Subcutaneous abdominal adipose tissue (tissue), 5 donors: Measurements from ENCODE around the gene GYS2.

ENCODE experiments used
- H3K27ac ChIP-seq: one replicate; pipeline ENCODE4 v1.7.0; 2013; ENCODE audit warnings: low read depth, mild to moderate bottlenecking, inconsistent platforms, low read length, moderate library complexity
- H3K27me3 ChIP-seq, 5 donors: one replicate each; pipeline ENCODE4 v1.7.0; 2013; ENCODE audit warnings: low read length in 5 of 5, inconsistent platforms in 1 of 5; ENCODE audit not compliant: control insufficient read depth in 5 of 5, insufficient read depth in 4 of 5
- H3K36me3 ChIP-seq, 5 donors: one replicate each; pipeline ENCODE4 v1.7.0; 2013; ENCODE audit warnings: low read length in 5 of 5; ENCODE audit not compliant: control insufficient read depth in 5 of 5, insufficient read depth in 5 of 5
- H3K4me1 ChIP-seq, 5 donors: one replicate each; pipeline ENCODE4 v1.7.0; 2013; ENCODE audit warnings: low read length in 5 of 5, mild to moderate bottlenecking in 3 of 5, moderate library complexity in 1 of 5; ENCODE audit not compliant: control insufficient read depth in 5 of 5, insufficient read depth in 5 of 5
- H3K4me3 ChIP-seq, 5 donors: one replicate each; pipeline ENCODE4 v1.7.0; 2013; ENCODE audit warnings: low read length in 5 of 5, low read depth in 1 of 5
- H3K9ac ChIP-seq, 5 donors: one replicate each; pipeline ENCODE4 v1.7.0; 2013; ENCODE audit warnings: low read length in 5 of 5, mild to moderate bottlenecking in 4 of 5, moderate library complexity in 3 of 5
- H3K9me3 ChIP-seq, 5 donors: one replicate each; pipeline ENCODE4 v1.7.0; 2013; ENCODE audit warnings: low read length in 5 of 5; ENCODE audit not compliant: control insufficient read depth in 5 of 5
- donor health status: healthy.
- donor health status: healthy.
- donor health status: healthy.
- donor health status: healthy.
- donor health status: healthy.

The GYS2 gene

DNA sequence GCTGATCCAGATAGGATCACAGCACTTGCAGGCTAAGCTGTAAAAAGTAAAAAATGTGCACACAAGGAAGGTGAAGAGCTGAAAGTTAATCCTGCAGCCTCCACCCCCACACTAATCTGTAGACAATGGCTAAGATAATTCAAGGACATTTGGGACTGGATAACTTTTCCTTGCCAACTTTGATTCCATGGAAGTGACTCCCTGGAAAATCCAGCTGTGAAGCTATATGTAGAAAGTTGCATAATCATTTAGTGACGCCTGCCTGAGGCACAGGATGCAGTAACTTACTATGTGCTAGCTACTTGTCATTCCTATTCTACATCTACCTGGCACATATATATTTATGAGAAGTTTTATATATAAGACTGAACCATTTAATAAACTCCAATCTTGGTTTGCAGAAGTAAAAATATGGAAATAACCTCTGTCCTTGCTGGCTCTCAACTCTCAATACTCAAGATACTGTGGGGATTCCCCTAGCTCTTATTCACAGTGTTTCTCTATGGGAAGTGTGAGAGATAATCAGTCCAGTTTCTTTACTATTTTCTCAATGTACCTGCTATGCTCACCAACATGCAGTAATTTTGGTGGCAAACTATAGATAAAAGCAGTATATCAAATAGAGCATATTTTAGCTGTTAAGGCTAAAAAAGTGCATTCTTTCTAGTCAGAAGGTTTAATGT, 38.2 kb upstream of the GYS2 start:
- peaks cover 19 to 66% (median 48%) of the 10 kb centered on the region in 5 donors for H3K36me3 ChIP-seq
- H3K9ac ChIP-seq, result peak overlapping the region in 4 of 5 donors; percentile 47 to 68 (median 65)
- H3K4me1 ChIP-seq, result peaks cover 3 to 42% (median 24%) of the 10 kb centered on the region in 5 donors

DNA sequence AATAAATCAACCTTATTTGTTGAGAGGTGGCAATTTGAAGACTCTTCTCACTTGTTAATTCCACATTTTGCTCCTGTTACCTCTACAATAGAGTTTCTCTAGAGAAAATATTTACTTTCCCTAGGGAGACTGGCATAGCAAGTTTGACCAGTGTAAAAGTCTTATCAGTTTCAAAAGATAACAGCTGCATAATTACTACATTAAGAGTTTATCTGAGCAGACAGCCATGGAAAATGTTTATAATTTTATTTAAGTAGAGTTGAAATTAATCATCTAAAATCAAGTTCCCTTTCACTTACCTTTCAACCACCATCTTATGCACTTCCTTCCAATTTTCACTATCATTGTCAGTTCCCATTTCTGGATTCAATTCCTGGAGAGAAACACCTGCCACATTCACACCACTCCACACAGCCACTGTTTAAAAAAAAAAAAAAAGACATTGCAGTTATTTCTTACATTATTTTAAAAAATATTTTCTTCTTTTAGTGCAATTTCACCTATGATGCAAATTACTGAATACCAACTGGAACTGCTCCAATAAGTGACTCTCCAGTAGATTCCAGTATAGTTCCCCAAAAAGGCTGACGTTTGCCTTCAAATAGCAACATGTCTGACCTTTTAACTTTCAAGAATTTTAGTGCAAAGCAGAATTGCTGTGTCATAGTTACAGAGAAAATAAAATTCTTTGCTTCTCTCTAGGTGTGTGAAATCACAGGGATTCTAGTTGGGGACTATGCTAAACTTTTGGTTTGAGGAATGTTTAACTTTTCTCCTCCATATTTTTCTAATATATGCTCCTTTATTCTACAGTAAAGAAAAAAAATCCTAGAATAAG, 33.6 kb upstream of the GYS2 start:
- Histone ChIP-seq H3K4me1 (peaks cover 3 to 34% (median 15%) of the 10 kb centered on the region in 5 donors), H3K27ac (peak overlapping the region; percentile 89), H3K36me3 (peaks cover 27 to 66% (median 55%) of the 10 kb centered on the region in 5 donors)

More for the DNA sequence above, 38.2 kb upstream of the GYS2 start:
- Histone ChIP-seq H3K27ac (peak overlapping the region; percentile 89), H3K9me3 (no peaks in the 10 kb centered on the region), H3K27me3 (no peaks in the 10 kb centered on the region), H3K4me3 (no peak overlapping the region)

DNA sequence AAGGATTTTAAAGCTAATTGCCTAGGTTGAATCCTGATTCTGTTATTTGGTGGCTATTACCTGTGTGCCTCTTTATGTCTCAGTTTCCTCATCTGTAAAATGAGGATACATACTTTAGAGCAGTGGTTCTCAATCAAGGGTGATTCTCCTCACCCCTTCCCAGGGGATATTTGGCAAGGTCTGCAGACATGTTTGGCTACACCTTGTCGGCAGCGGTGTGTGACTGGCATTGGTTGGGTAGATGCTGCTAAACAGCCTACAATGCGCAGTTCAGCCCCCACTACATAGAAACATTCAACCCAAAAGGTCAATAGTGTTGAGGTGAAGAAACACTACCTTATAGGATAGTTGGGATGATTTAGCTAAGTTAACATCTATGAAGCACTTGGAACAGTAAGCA, 29.6 kb upstream of the GYS2 start:
- H3K9me3 ChIP-seq, result no peaks in the 10 kb centered on the region
- no peak overlapping the region for H3K9ac ChIP-seq
- H3K4me3 ChIP-seq, result no peak overlapping the region
- peaks cover 0 to 11% (median 6%) of the 10 kb centered on the region in 5 donors for H3K4me1 ChIP-seq
- H3K36me3 ChIP-seq, result peaks cover 22 to 55% (median 36%) of the 10 kb centered on the region in 5 donors
- no peak overlapping the region for H3K27ac ChIP-seq
- H3K27me3 ChIP-seq, result no peaks in the 10 kb centered on the region

More for the DNA sequence above, 33.6 kb upstream of the GYS2 start:
- H3K9me3 ChIP-seq, result no peaks in the 10 kb centered on the region
- H3K9ac ChIP-seq, result peak overlapping the region in 2 of 5 donors; percentile 47 to 76
- no peaks in the 10 kb centered on the region for H3K27me3 ChIP-seq
- H3K4me3 ChIP-seq, result no peak overlapping the region

DNA sequence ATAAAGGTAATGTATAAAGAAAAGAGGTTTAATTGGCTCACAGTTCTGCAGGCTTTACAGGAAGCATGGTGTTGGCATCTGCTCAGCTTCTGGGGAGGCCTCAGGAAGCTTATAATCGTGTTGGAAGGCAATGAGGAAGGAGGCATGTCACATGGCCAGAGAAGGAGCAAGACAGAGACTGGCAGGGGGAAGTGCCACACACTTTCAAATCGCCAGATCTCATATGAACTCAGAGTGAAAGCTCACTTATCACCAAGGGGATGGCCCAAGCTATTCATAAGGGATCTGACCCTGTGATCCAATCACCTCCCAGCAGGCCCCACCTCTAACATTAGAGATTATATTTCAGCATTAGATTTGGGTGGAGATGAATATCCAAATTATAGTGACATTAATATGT, 26.7 kb upstream of the GYS2 start:
- no peaks in the 10 kb centered on the region for H3K4me1 ChIP-seq
- no peaks in the 10 kb centered on the region for H3K27me3 ChIP-seq
- no peak overlapping the region for H3K4me3 ChIP-seq
- no peak overlapping the region for H3K27ac ChIP-seq
- no peaks in the 10 kb centered on the region for H3K9me3 ChIP-seq
- no peak overlapping the region for H3K9ac ChIP-seq
- peaks cover 20 to 33% (median 22%) of the 10 kb centered on the region in 5 donors for H3K36me3 ChIP-seq

DNA sequence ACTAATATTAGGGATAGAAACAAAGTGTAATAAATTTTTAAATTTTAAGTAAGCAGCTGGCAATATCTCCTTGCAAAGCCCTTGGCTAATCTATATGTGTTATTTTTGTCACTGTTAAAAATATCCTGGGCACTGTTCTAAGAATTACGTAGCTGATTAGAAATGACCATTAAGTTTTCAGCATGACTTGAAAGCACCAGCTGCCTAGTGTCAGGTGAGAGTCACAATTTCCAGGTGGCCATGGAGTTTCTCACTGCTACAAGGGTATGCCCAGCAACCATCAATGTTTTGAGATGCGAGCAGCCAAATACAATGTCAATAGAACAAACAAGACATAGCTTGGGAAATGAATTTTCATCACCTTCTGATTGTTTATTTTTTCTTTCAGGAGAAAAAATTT, 23.3 kb upstream of the GYS2 start:
- H3K9me3 ChIP-seq, result no peaks in the 10 kb centered on the region

DNA sequence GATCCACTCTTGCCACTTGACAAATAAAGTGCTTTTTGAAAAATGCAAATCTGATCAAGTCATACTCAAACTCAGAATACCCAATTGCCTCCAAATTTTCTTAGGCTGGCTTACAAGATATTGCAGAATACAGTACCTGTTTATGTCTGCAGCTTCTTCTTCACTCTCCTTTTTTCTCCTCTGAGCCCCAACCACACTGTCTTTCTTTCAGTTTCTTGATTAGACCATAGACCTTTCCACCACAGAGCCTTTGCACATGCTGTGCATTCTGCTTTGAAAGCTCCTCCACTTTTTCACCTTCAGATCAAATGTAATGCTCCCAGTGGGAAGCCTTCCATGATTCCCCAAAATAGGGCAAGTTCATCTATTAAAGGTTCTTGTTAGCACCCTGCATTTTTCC, 13.9 kb upstream of the GYS2 start:
- Histone ChIP-seq H3K36me3 (no peaks in the 10 kb centered on the region), H3K27ac (no peak overlapping the region), H3K9ac (no peak overlapping the region), H3K27me3 (no peaks in the 10 kb centered on the region), H3K4me3 (no peak overlapping the region), H3K4me1 (peaks cover 0 to 21% (median 15%) of the 10 kb centered on the region in 5 donors), H3K9me3 (no peaks in the 10 kb centered on the region)

More for the DNA sequence above, 23.3 kb upstream of the GYS2 start:
- H3K27me3 ChIP-seq, result no peaks in the 10 kb centered on the region
- H3K4me1 ChIP-seq, result no peaks in the 10 kb centered on the region
- H3K9ac ChIP-seq, result no peak overlapping the region
- no peak overlapping the region for H3K4me3 ChIP-seq
- H3K36me3 ChIP-seq, result peaks cover 0 to 11% (median 2%) of the 10 kb centered on the region in 5 donors
- no peak overlapping the region for H3K27ac ChIP-seq

DNA sequence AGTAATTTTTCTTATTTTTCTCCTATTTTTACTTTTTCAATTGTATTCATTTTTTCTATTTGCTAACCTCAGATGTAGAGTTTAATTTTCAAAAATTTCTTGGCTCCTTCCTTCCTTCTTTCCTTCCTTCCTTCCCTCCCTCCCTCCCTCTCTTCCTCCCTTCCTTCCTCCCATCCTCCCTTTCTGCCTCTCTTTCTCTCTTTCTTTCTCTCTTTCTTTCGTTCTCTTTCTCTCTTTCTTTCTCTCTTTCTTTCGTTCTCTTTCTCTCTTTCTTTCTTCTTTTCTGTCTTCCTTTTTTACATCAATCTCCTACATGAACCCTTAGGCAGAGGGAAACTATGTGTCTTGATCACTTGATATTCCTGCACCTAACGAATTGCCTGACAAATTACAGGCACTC, 12.4 kb upstream of the GYS2 start:
- H3K4me1 ChIP-seq, result peaks cover 0 to 21% (median 15%) of the 10 kb centered on the region in 5 donors
- H3K36me3 ChIP-seq, result no peaks in the 10 kb centered on the region
- H3K9me3 ChIP-seq, result no peaks in the 10 kb centered on the region
- H3K27ac ChIP-seq, result peak overlapping the region; percentile 82
- H3K4me3 ChIP-seq, result no peak overlapping the region
- H3K27me3 ChIP-seq, result no peaks in the 10 kb centered on the region
- H3K9ac ChIP-seq, result peak overlapping the region in 1 of 5 donors; percentile 0

DNA sequence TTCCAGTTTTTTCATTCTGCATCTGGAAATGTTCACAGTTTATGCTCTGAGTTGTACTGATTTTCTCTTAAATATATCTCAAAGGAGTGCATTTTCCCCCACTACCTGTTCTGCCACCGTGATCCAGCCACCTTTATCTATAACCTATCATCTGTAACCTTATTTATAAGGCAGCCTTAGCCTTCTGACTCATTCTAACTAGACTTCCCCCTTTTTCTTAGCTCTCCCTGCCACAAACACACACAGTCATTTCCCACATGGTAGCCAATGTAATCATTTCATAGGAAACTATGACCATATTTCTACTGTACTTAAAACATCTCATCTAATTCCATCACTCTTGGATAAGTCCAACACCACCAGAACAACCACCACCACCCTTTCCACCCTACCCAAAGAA, 10.8 kb upstream of the GYS2 start:
- H3K4me1 ChIP-seq, result peaks cover 0 to 21% (median 15%) of the 10 kb centered on the region in 5 donors
- no peaks in the 10 kb centered on the region for H3K27me3 ChIP-seq
- no peak overlapping the region for H3K4me3 ChIP-seq
- peak overlapping the region in 1 of 5 donors; percentile 63 for H3K9ac ChIP-seq
- H3K36me3 ChIP-seq, result no peaks in the 10 kb centered on the region
- H3K9me3 ChIP-seq, result no peaks in the 10 kb centered on the region
- peak overlapping the region; percentile 82 for H3K27ac ChIP-seq

DNA sequence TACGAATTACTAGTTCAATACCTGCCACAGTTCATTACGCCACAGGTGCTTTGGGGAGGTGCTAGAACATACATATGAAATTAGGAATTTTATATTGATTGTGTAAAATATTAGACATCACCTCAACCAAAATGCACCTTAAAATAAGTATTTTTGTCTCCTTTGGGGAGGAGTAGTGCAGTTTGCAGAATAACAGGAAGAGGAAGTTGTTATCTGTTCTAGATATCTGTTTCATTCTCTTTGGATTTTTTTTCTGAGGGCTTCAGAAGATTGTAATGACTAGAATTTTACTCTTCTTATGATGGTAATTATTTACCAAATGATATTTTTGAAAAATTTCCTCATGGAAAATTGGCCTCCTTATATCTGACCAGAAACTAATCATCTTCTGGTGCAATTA, 9.9 kb upstream of the GYS2 start:
- Histone ChIP-seq H3K4me3 (no peak overlapping the region), H3K36me3 (no peaks in the 10 kb centered on the region), H3K27ac (peak overlapping the region; percentile 82), H3K9me3 (no peaks in the 10 kb centered on the region), H3K9ac (peak overlapping the region in 1 of 5 donors; percentile 60), H3K4me1 (peaks cover 0 to 21% (median 15%) of the 10 kb centered on the region in 5 donors), H3K27me3 (no peaks in the 10 kb centered on the region)

DNA sequence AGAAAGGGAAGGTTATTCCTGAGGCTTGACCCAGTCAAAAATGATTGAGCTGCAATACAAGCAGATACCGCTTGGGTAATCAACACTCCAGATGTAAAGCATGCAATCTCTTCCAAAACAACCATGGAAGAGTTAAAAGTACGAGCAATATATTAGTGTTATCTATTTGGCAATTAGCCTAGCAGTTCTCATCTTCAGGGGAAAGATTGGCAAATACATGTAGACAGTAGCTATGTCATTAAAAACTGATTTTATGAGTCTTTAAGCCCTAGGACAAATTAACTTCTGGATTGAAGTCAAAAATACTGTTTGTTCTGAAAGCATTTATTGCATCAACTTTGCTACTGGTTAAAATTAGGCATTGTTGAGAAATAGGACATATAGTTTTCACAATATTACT, 9.3 kb upstream of the GYS2 start:
- H3K4me1 ChIP-seq, result peaks cover 0 to 21% (median 15%) of the 10 kb centered on the region in 5 donors
- H3K4me3 ChIP-seq, result peak overlapping the region in 1 of 5 donors; percentile 13
- no peaks in the 10 kb centered on the region for H3K36me3 ChIP-seq
- no peaks in the 10 kb centered on the region for H3K27me3 ChIP-seq
- H3K9me3 ChIP-seq, result no peaks in the 10 kb centered on the region
- H3K9ac ChIP-seq, result no peak overlapping the region
- H3K27ac ChIP-seq, result peak overlapping the region; percentile 82
